C1 segment of cervical spinal cord (tissue), 14 donors: Measurements from ENCODE around the gene MFSD2A.
"Not testable (repeated sequence)": the region's sequence is repeated elsewhere in the genome, so short reads cannot be mapped to it uniquely, and the experiment has no call there.

Experiments used
- DNase-seq, 14 donors: peaks; one replicate each; lab custom pipeline; 2025; lab: John Stamatoyannopoulos, UW

MFSD2A gene

GRCh38 chr1:40003156-40004093 lies 48.5 kb downstream of the MFSD2A start:
- no peak for DNase-seq

GRCh38 chr1:40004857-40005256 lies 49.9 kb downstream of the MFSD2A start:
- DNase-seq, result no peak

GRCh38 chr1:40007481-40008034 lies 52.6 kb downstream of the MFSD2A start:
- DNase-seq, result not testable (repeated sequence)

- DNase-seq, result no peak
These were observed 56.3 kb downstream of the MFSD2A start for GRCh38 chr1:40011198-40011597.

GRCh38 chr1:40014253-40014706 lies 59.3 kb downstream of the MFSD2A start:
- no peak for DNase-seq

GRCh38 chr1:40014812-40015594 lies 60.1 kb downstream of the MFSD2A start:
- DNase-seq, result no peak

- no peak for DNase-seq
These were observed 63.1 kb downstream of the MFSD2A start for GRCh38 chr1:40017951-40018575.
